B cell (primary cell): Measurements from ENCODE around the gene VILL. TPM values are rescaled to one million over a fixed set of nuclear protein-coding genes. Genes with fewer than 3 reads are reported as not detected.
A peak's percentile ranks its signal among the peaks of the same experiment; 100 is the strongest.

Experiments
- ATAC-seq: fragments of 200-7000 bp; cut with Tn5 transposase; one replicate; pipeline ENCODE4 v1.10.0; 2021; ENCODE audit warnings: low read depth, mild to moderate bottlenecking, moderate number of reproducible peaks, moderate library complexity
- CTCF ChIA-PET: fragments of 350-600 bp; sonication (Branson Sonifier 250); formaldehyde crosslinking; loops from one replicate; lab custom pipeline; 2021; ENCODE audit warnings: antibody characterized with exemption, inconsistent platforms; lab: Charles Lee
- POLR2A ChIA-PET: fragments of 350-600 bp; sonication (Branson Sonifier 250); formaldehyde crosslinking; loops from one replicate; lab custom pipeline; 2021; ENCODE audit warnings: antibody characterized with exemption; lab: Charles Lee
- DNase-seq: peaks from one replicate; pipeline ENCODE4 v3.0.0; 2013
- H2AFZ ChIP-seq: 2 replicates; pipeline ENCODE4 v1.6.1; 2012; ENCODE audit warnings: mild to moderate bottlenecking, low read depth, low read length; ENCODE audit not compliant: insufficient read depth, poor library complexity, severe bottlenecking
- H3K27ac ChIP-seq, 2 donors: 1 replicate in 1 of 2; 2 replicates in 1 of 2; pipeline ENCODE4 v1.5.1; 2012 to 2013; ENCODE audit warnings: low read length in 2 of 2, mild to moderate bottlenecking in 2 of 2, moderate library complexity in 1 of 2
- H3K27me3 ChIP-seq, 4 experiments: fragments of 200-600 bp in 1 of 4; sonication (generic) in 1 of 4; replicated peaks in 1 of 4; 1 replicate in 2 of 4; 2 replicates in 2 of 4; pipeline versions ENCODE4 v1.6.1 to v1.7.0; 2013 to 2016; ENCODE audit warnings: low read length in 3 of 4, mild to moderate bottlenecking in 2 of 4, mixed read lengths in 1 of 4, moderate library complexity in 1 of 4; ENCODE audit not compliant: insufficient read depth in 4 of 4, control insufficient read depth in 3 of 4; ENCODE audit errors: control extremely low read depth in 1 of 4
- H3K36me3 ChIP-seq, 2 experiments: replicated peaks in 1 of 2; 1 replicate in 1 of 2; 2 replicates in 1 of 2; pipeline versions ENCODE4 v1.6.1 to v1.7.1; 2013; ENCODE audit warnings: low read length in 1 of 2; ENCODE audit not compliant: insufficient read depth in 2 of 2, control insufficient read depth in 1 of 2; ENCODE audit errors: control extremely low read depth in 1 of 2, extremely low read depth in 1 of 2
- H3K4me1 ChIP-seq, 2 donors: fragments of 200-600 bp in 1 of 2; sonication (generic) in 1 of 2; 1 replicate in 1 of 2; 2 replicates in 1 of 2; pipeline versions ENCODE4 v1.5.1 to v1.6.1; 2013 to 2017; ENCODE audit warnings: low read length in 2 of 2; ENCODE audit not compliant: control insufficient read depth in 2 of 2, insufficient read depth in 2 of 2
- H3K4me2 ChIP-seq: replicated peaks from 2 replicates; pipeline ENCODE3; 2012; ENCODE audit warnings: mild to moderate bottlenecking, low read depth, low read length; ENCODE audit not compliant: poor library complexity, severe bottlenecking
- H3K4me3 ChIP-seq, 5 experiments: fragments of 200-600 bp in 1 of 5; sonication (generic) in 1 of 5; 1 replicate in 3 of 5; 2 replicates in 2 of 5; pipeline versions ENCODE4 v1.5.1 to v1.7.0; 2011 to 2016; ENCODE audit warnings: low read length in 4 of 5, mild to moderate bottlenecking in 4 of 5, low read depth in 2 of 5, control low read depth in 1 of 5, moderate library complexity in 1 of 5; ENCODE audit not compliant: insufficient read depth in 1 of 5; ENCODE audit errors: control extremely low read depth in 1 of 5, extremely low read depth in 1 of 5
- H3K79me2 ChIP-seq: fragments of 200-600 bp; sonication (generic); one replicate; pipeline ENCODE4 v1.6.0; 2016; ENCODE audit warnings: low read length; ENCODE audit not compliant: control insufficient read depth, insufficient read depth
- H3K9ac ChIP-seq: fragments of 200-600 bp; sonication (generic); 2 replicates; pipeline ENCODE4 v1.6.1; 2017; ENCODE audit warnings: mild to moderate bottlenecking, low read length, moderate library complexity
- H3K9me3 ChIP-seq, 3 donors: one replicate each; pipeline versions ENCODE4 v1.6.1 to v1.7.1; 2013; ENCODE audit warnings: low read length in 2 of 3; ENCODE audit not compliant: control insufficient read depth in 2 of 3, insufficient read depth in 1 of 3; ENCODE audit errors: control extremely low read depth in 1 of 3
- H4K20me1 ChIP-seq: 2 replicates; pipeline ENCODE4 v1.6.0; 2012; ENCODE audit warnings: mild to moderate bottlenecking, low read length; ENCODE audit not compliant: insufficient read depth, control insufficient read depth, poor library complexity, severe bottlenecking
- H3K27ac Mint-ChIP-seq: one replicate; pipeline ENCODE4 v1.8.0; 2021; ENCODE audit warnings: mixed read lengths
- H3K27me3 Mint-ChIP-seq: one replicate; pipeline ENCODE4 v1.8.0; 2021; ENCODE audit warnings: mixed read lengths
- H3K4me1 Mint-ChIP-seq: one replicate; pipeline ENCODE4 v1.8.0; 2021; ENCODE audit warnings: mixed read lengths
- H3K4me3 Mint-ChIP-seq: one replicate; pipeline ENCODE4 v1.8.0; 2021; ENCODE audit warnings: mixed read lengths
- H3K9me3 Mint-ChIP-seq: one replicate; pipeline ENCODE4 v1.8.0; 2022; ENCODE audit warnings: mixed read lengths; ENCODE audit not compliant: insufficient read depth
- CTCF ChIP-seq: fragments of 200-600 bp; IDR thresholded peaks from one replicate; pipeline ENCODE4 v1.8.0; 2022; ENCODE audit warnings: antibody characterized with exemption, mild to moderate bottlenecking
- WGBS: methylation state at CpG from one replicate; pipeline ENCODE4 v1.1.5; 2013; ENCODE audit warnings: missing lambda C conversion rate; ENCODE audit not compliant: insufficient coverage; 5-methylcytosine and 5-hydroxymethylcytosine counted together
- intact Hi-C: fragments of 100-400 bp; cut with micrococcal nuclease; formaldehyde crosslinking; loops from one replicate; pipeline ENCODE4 v1.10.0; 2022
- polyA plus RNA-seq: library from polyadenylated mRNA; depleted of rRNA; stranded (reverse); fragments of >200 nt; gene quantifications from 2 replicates; pipeline ENCODE4 v1.2.3, GENCODE V29; 2012
- total RNA-seq, 2 donors: library from RNA; stranded (reverse); fragments of 120-200 nt in 1 of 2; gene quantifications; 1 replicate in 1 of 2; 2 replicates in 1 of 2; pipeline versions ENCODE4 v1.2.3 to v1.2.4, GENCODE V29; 2013 to 2022

Gene VILL
- total and polyA plus RNA-seq, 2 donors (not counting 1 experiment from before 2014, with no cell fraction given) = 35.2 to 46.4 TPM

GRCh38 chr3:38030126-38031021, 39.8 kb downstream of the VILL start:
- Histone ChIP-seq H3K27me3 (peaks cover 0 to 56% (median 23%) of the 10 kb centered on the region in 4 experiments), H3K79me2 (no peaks in the 10 kb centered on the region), H3K4me1 (peaks cover 24 to 29% of the 10 kb centered on the region in 2 donors), H3K4me2 (peak overlapping the region; percentile 88), H3K4me3 (peak overlapping the region; percentile 12 to 56 (median 50)), H3K36me3 (no peaks in the 10 kb centered on the region), H3K9ac (peak overlapping the region; percentile 56), H4K20me1 (no peaks in the 10 kb centered on the region), H3K9me3 (peaks cover 0 to 19% (median 0%) of the 10 kb centered on the region in 3 donors), H3K27ac (no peak overlapping the region), H2AFZ (peak overlapping the region; percentile 55)
- ChIA-PET POLR2A (interaction anchor here (1.2 kb wide), 1 partner anchor 9 kb away, joined by 4 read pairs; the partner anchor contains the start of gene DLEC1), CTCF (interaction anchor here (1.0 to 2.4 kb wide), 2 partner anchors 8 to 466 kb away, joined by 3 to 7 read pairs; partner anchors contain the start of genes DLEC1 and EXOG)
- peaks cover 17% of the 10 kb centered on the region for H3K4me1 Mint-ChIP-seq
- no peak for DNase-seq
- H3K4me3 Mint-ChIP-seq = peak overlapping the region; percentile 67
- TF ChIP-seq CTCF = no peak
- H3K27me3 Mint-ChIP-seq = peaks cover 43% of the 10 kb centered on the region
- intact Hi-C loops = no loop called here
- WGBS = 50% methylated on average over 5 of the region's 8 CpGs
- no peaks in the 10 kb centered on the region for H3K9me3 Mint-ChIP-seq
- no peak for ATAC-seq
- no peak overlapping the region for H3K27ac Mint-ChIP-seq
